Neuronal stem cell (in vitro differentiated cells): Measurements from ENCODE around the gene GRIN2A.

Experiments
- DNase-seq: peaks from one replicate; pipeline ENCODE4 v3.0.0-alpha.2; 2013; ENCODE audit warnings: low spot score
- H2AFZ ChIP-seq: one replicate; pipeline ENCODE4 v1.6.1; 2013; ENCODE audit warnings: mild to moderate bottlenecking, low read length, inconsistent platforms
- H2AK5ac ChIP-seq: 2 replicates; pipeline ENCODE4 v1.6.1; 2013; ENCODE audit warnings: low read depth, mild to moderate bottlenecking, inconsistent platforms, low read length, moderate library complexity, mixed read lengths
- H2BK120ac ChIP-seq: 2 replicates; pipeline ENCODE4 v1.6.1; 2013; ENCODE audit warnings: low read depth, mild to moderate bottlenecking, inconsistent platforms, low read length, moderate library complexity, mixed read lengths
- H2BK12ac ChIP-seq: one replicate; pipeline ENCODE4 v1.6.1; 2013; ENCODE audit warnings: low read length, inconsistent platforms
- H2BK15ac ChIP-seq: 2 replicates; pipeline ENCODE4 v1.6.1; 2013; ENCODE audit warnings: mild to moderate bottlenecking, low read length, inconsistent platforms, mixed read lengths
- H2BK5ac ChIP-seq: one replicate; pipeline ENCODE4 v1.6.1; 2013; ENCODE audit warnings: inconsistent platforms, mild to moderate bottlenecking, low read length, moderate library complexity
- H3K14ac ChIP-seq: one replicate; pipeline ENCODE4 v1.6.1; 2013; ENCODE audit warnings: low read length, inconsistent platforms
- H3K18ac ChIP-seq: 2 replicates; pipeline ENCODE4 v1.6.1; 2013; ENCODE audit warnings: low read length, inconsistent platforms
- H3K23ac ChIP-seq: 2 replicates; pipeline ENCODE4 v1.6.1; 2013; ENCODE audit warnings: low read depth, mild to moderate bottlenecking, mixed read lengths, low read length, inconsistent platforms; ENCODE audit not compliant: poor library complexity
- H3K27ac ChIP-seq: replicated peaks from 3 replicates; pipeline ENCODE4 v1.5.1; 2013; ENCODE audit warnings: low read length, inconsistent platforms
- H3K27me3 ChIP-seq, 3 experiments: 2 replicates each; pipeline ENCODE4 v1.6.1; 2013; ENCODE audit warnings: low read length in 3 of 3, mild to moderate bottlenecking in 2 of 3, inconsistent platforms in 1 of 3, low read depth in 1 of 3, mixed read lengths in 1 of 3, moderate library complexity in 1 of 3; ENCODE audit not compliant: control insufficient read depth in 3 of 3, insufficient read depth in 3 of 3
- H3K36me3 ChIP-seq, 2 donors: replicated peaks in 1 of 2; 2 replicates each; pipeline ENCODE4 v1.6.1; 2013; ENCODE audit warnings: low read length in 2 of 2; ENCODE audit not compliant: control insufficient read depth in 2 of 2, insufficient read depth in 2 of 2
- H3K4ac ChIP-seq: 2 replicates; pipeline ENCODE4 v1.6.1; 2013; ENCODE audit warnings: inconsistent platforms, mild to moderate bottlenecking, low read length, moderate library complexity
- H3K4me1 ChIP-seq, 2 donors: 1 replicate in 1 of 2; 2 replicates in 1 of 2; pipeline ENCODE4 v1.6.1; 2013; ENCODE audit warnings: low read length in 2 of 2, low read depth in 1 of 2; ENCODE audit not compliant: control insufficient read depth in 2 of 2, insufficient read depth in 1 of 2
- H3K4me2 ChIP-seq: one replicate; pipeline ENCODE4 v1.6.1; 2013; ENCODE audit warnings: mild to moderate bottlenecking, low read length, inconsistent platforms; ENCODE audit not compliant: insufficient read depth, poor library complexity, severe bottlenecking
- H3K4me3 ChIP-seq, 2 donors: 2 replicates each; pipeline ENCODE4 v1.5.1; 2013; ENCODE audit warnings: low read length in 2 of 2, mild to moderate bottlenecking in 2 of 2, inconsistent platforms in 1 of 2, moderate library complexity in 1 of 2
- H3K79me1 ChIP-seq: one replicate; pipeline ENCODE4 v1.6.1; 2013; ENCODE audit warnings: low read depth, mild to moderate bottlenecking, inconsistent platforms, low read length, moderate library complexity
- H3K9ac ChIP-seq: one replicate; pipeline ENCODE4 v1.6.1; 2013; ENCODE audit warnings: mild to moderate bottlenecking, low read depth, low read length, inconsistent platforms; ENCODE audit not compliant: poor library complexity
- H3K9me3 ChIP-seq, 2 donors: replicated peaks in 1 of 2; 2 replicates each; pipeline versions ENCODE3 to v1.6.1; 2013; ENCODE audit warnings: low read length in 2 of 2, mild to moderate bottlenecking in 2 of 2, inconsistent platforms in 1 of 2, low read depth in 1 of 2, mixed read lengths in 1 of 2, moderate library complexity in 1 of 2; ENCODE audit not compliant: control insufficient read depth in 2 of 2, insufficient read depth in 1 of 2
- H4K8ac ChIP-seq: one replicate; pipeline ENCODE4 v1.6.1; 2013; ENCODE audit warnings: low read depth, mild to moderate bottlenecking, inconsistent platforms, low read length, moderate library complexity
- H4K91ac ChIP-seq: one replicate; pipeline ENCODE4 v1.6.1; 2013; ENCODE audit warnings: low read length, low read depth, mild to moderate bottlenecking, inconsistent platforms; ENCODE audit not compliant: poor library complexity
- WGBS, 2 donors: extraction: QIAGEN DNeasy Blood & Tissue Kit; methylation state at CpG; one replicate each; pipeline ENCODE4 v1.1.7; 2013; ENCODE audit warnings: missing lambda C conversion rate in 2 of 2, mixed read lengths in 1 of 2; ENCODE audit not compliant: insufficient read length in 2 of 2, insufficient replicate concordance in 1 of 2; ENCODE audit errors: extremely low coverage in 2 of 2; 5-methylcytosine and 5-hydroxymethylcytosine counted together

GRIN2A gene

GRCh38 chr16:9798474-9798873 lies 383.8 kb downstream of the GRIN2A start:
- Histone ChIP-seq H2AK5ac (no peak overlapping the region), H3K4me1 (peaks cover 0 to 1% of the 10 kb centered on the region in 2 donors), H3K27ac (no peak overlapping the region), H4K8ac (no peak overlapping the region), H3K4me2 (no peak overlapping the region), H2BK5ac (no peak overlapping the region), H3K79me1 (no peaks in the 10 kb centered on the region), H3K27me3 (no peaks in the 10 kb centered on the region), H2BK120ac (no peak overlapping the region), H3K36me3 (no peaks in the 10 kb centered on the region), H2BK15ac (no peak overlapping the region), H2AFZ (no peak overlapping the region), H3K4me3 (no peak overlapping the region), H3K14ac (no peak overlapping the region), H3K23ac (no peak overlapping the region), H4K91ac (no peak overlapping the region), H3K18ac (no peak overlapping the region), H3K4ac (no peak overlapping the region), H3K9me3 (no peaks in the 10 kb centered on the region), H3K9ac (no peak overlapping the region), H2BK12ac (no peak overlapping the region)
- DNase-seq, result no peak
- no CpG with 5 or more reads among the region's 1 CpG for whole genome bisulfite sequencing, 2 donors

GRCh38 chr16:9797306-9797705 lies 384.9 kb downstream of the GRIN2A start:
- Histone ChIP-seq H3K79me1 (no peaks in the 10 kb centered on the region), H3K23ac (no peak overlapping the region), H3K36me3 (no peaks in the 10 kb centered on the region), H4K8ac (no peak overlapping the region), H2BK15ac (no peak overlapping the region), H3K27me3 (no peaks in the 10 kb centered on the region), H2BK12ac (no peak overlapping the region), H3K18ac (no peak overlapping the region), H2BK120ac (no peak overlapping the region), H4K91ac (no peak overlapping the region), H3K4me1 (peaks cover 0 to 1% of the 10 kb centered on the region in 2 donors), H2BK5ac (no peak overlapping the region), H3K14ac (no peak overlapping the region), H2AK5ac (no peak overlapping the region), H3K4ac (no peak overlapping the region), H3K4me2 (no peak overlapping the region), H3K27ac (no peak overlapping the region), H2AFZ (no peak overlapping the region), H3K9me3 (no peaks in the 10 kb centered on the region), H3K4me3 (no peak overlapping the region), H3K9ac (no peak overlapping the region)
- no CpG with 5 or more reads among the region's 6 CpGs for WGBS, 2 donors
- no peak for DNase-seq

- H2AFZ ChIP-seq, result no peak overlapping the region
- H2BK5ac ChIP-seq, result no peak overlapping the region
- no peak overlapping the region for H3K23ac ChIP-seq
- H3K4me3 ChIP-seq, result no peak overlapping the region
- H3K18ac ChIP-seq, result no peak overlapping the region
- no peaks in the 10 kb centered on the region for H3K79me1 ChIP-seq
- no peak overlapping the region for H2BK120ac ChIP-seq
- H3K14ac ChIP-seq, result no peak overlapping the region
- no peak overlapping the region for H2BK12ac ChIP-seq
- no peak overlapping the region for H4K8ac ChIP-seq
- no peak overlapping the region for H4K91ac ChIP-seq
- peaks cover 0 to 3% of the 10 kb centered on the region in 2 donors for H3K4me1 ChIP-seq
- H3K27ac ChIP-seq, result no peak overlapping the region
- no peak overlapping the region for H3K4me2 ChIP-seq
- no peaks in the 10 kb centered on the region for H3K27me3 ChIP-seq
- DNase-seq, result no peak
- 100% methylated on average over 3 of the region's 6 CpGs; no CpG with 5 or more reads in 1 of the 2 donors for WGBS, 2 donors
- no peaks in the 10 kb centered on the region for H3K9me3 ChIP-seq
- no peak overlapping the region for H3K9ac ChIP-seq
- no peaks in the 10 kb centered on the region for H3K36me3 ChIP-seq
- H3K4ac ChIP-seq, result no peak overlapping the region
- H2AK5ac ChIP-seq, result no peak overlapping the region
- no peak overlapping the region for H2BK15ac ChIP-seq
Measured at GRCh38 chr16:9793623-9794022, 388.6 kb downstream of the GRIN2A start.

GRCh38 chr16:9791556-9791955 lies 390.7 kb downstream of the GRIN2A start:
- Histone ChIP-seq H3K4me2 (no peak overlapping the region), H3K14ac (no peak overlapping the region), H3K27me3 (no peaks in the 10 kb centered on the region), H3K9ac (no peak overlapping the region), H3K4me1 (peaks cover 0 to 4% of the 10 kb centered on the region in 2 donors), H3K36me3 (no peaks in the 10 kb centered on the region), H3K4ac (no peak overlapping the region), H3K4me3 (no peak overlapping the region), H2BK12ac (no peak overlapping the region), H3K9me3 (no peaks in the 10 kb centered on the region), H2BK120ac (no peak overlapping the region), H2BK15ac (no peak overlapping the region), H2BK5ac (no peak overlapping the region), H2AK5ac (no peak overlapping the region), H3K23ac (no peak overlapping the region), H4K8ac (no peak overlapping the region), H3K18ac (no peak overlapping the region), H4K91ac (no peak overlapping the region), H3K27ac (no peak overlapping the region), H2AFZ (no peak overlapping the region), H3K79me1 (no peaks in the 10 kb centered on the region)
- WGBS, 2 donors, result no CpG with 5 or more reads among the region's 4 CpGs
- no peak for DNase-seq
